ENCODE data around the gene HDAC4.

Gene HDAC4

DNA sequence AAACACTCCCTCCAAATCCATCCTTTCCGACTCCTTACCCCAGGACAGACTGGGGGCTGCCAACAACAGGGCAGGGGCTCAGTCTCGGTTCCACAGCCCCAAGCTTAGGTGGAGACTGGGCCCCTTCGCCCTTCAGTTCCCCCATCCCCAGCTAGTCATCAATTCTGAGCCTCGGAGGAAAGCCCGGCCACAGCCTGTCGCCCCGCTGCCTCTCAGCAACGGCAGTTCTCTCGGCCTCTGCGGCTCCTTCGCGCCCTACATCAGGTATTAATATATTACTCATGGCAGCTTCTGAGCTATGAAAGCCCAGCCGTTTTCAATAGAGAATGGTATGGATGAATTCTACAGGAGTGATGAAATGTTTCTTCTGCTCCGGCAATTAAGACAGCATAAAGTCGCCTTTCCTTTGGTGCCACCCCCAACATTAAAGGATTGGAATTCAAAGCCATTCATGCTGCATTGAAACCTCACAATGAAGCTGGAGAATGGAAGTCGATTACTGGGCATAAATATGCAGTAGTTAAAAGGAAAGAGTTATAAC lies 2.8 kb downstream of the HDAC4 start:
- DNase-seq (ENCODE audit: low read depth), result no peak

DNA sequence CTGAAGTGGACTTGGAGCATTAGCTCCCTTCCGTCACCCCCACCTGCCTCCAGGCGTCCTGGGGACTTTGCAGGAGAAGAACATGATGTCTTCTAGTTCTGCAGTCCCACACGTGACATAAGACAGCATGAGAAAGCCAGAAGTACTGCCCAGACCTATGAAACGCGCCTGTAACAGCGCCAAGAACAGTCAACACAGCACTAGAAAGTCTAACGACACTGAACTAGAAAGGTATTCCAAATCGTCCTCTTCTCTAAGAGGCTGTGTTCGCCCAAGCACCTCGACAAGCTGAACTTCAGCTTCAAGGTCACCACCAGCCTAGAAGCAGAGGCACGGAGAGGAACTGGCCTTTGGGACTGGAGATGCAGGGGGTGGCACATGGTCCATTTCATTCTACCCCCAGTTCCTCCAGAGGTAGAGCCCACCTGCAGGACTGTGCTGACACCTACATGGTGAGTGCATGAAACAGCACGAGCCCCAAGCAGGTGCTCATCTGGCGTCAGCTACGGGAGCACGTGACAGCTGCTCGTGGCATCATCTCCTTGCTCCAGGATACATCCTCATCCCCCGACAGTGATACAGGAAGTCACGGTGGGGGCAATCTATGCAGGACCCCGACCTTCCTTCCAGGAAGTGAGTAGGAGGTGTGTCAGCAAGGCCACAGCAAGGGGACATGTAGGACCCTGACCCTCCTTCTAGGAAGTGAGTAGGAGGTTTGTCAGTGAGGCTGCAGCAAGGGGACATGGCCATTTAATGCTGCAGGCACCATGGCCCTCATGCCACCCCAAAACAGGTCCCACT lies 3.7 kb downstream of the HDAC4 start:
- no peak for DNase-seq (ENCODE audit: low read depth)

DNA sequence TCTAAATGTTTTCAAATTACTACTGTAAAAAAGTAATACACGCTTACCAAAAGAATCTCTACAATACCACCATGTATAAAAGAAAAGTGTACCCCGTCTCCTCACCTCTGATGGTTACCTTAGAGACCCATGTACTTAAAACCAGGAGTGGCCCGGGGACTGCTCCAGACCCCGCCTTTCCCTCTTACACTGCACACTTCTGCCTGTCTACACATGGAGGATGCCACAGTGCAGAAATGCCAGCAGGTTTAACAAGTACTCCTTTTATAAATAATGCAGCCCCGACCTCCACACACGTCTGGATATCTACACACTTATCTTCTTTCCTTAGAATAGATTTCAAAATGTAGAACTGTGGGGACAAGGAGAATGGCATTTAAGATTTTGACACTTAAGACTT lies 5.3 kb downstream of the HDAC4 start:
- no peak for DNase-seq (ENCODE audit: low read depth)

DNA sequence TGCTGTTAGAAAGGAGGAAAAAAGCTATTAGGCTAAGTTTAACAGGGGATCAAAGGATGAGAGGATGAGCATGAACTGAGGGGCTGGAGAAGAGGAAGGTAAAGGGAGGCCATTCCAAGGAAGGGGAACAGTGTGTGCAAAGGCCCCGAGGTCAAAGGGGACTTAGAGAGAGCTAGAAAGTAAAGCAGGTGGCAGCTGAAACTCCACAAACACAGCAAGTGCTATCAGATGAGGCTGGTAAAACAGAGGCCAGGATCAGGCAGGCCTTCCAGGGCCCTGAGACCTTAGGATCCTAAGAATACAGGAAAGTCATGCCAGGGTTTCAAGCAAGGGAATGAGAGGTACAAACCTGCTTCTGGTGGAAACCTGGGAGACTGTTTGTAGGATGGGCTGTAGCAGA lies 5.8 kb downstream of the HDAC4 start:
- no peak for DNase-seq (ENCODE audit: low read depth)

DNA sequence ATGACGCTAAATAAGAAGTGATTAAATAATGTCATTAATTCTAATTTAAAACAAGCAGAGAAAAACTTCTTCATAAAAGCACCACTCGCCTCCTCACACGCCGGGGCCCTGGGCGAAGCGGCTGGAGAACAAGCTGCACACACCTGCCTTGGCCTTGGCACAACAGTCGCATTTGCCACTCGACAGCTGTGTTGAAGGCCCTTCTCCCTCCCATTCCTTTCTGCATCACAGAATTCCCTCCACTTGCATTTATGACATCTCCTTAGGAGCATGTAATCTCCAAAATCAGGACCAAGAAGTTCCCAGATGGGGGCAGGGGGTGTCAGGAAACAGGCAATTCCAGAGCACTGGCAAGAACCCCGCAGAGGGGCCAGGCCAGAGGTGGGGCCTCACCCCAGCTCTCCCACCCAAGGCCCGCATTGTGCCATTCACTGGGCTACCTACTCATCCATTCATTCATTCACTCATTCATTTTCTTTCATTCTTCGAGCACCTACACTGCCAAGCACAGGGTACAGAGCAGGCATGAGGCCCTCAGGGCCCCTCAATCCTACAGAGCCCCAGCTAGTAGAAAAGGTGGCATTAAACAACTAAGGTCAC lies 6.4 kb downstream of the HDAC4 start:
- no peak for DNase-seq (ENCODE audit: low read depth)

DNA sequence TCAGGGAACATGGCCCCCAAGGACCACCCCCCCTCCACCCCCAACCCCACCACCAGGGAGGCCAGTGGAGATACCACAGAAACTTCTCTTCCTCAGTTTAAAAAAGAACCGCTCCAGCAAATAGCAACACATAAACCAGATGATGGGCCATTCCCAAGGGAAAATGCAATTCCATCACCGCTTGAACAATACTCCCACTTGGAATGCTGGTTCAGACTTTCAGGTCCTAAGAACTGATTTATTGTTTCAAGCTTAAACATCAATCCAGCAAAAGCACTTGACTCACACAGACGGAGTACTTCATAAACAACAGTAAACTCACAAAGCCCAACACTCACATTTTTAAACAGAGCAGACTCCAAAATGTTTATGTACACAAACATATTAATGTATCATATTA lies 6.9 kb downstream of the HDAC4 start:
- DNase-seq (ENCODE audit: low read depth), result no peak

DNA sequence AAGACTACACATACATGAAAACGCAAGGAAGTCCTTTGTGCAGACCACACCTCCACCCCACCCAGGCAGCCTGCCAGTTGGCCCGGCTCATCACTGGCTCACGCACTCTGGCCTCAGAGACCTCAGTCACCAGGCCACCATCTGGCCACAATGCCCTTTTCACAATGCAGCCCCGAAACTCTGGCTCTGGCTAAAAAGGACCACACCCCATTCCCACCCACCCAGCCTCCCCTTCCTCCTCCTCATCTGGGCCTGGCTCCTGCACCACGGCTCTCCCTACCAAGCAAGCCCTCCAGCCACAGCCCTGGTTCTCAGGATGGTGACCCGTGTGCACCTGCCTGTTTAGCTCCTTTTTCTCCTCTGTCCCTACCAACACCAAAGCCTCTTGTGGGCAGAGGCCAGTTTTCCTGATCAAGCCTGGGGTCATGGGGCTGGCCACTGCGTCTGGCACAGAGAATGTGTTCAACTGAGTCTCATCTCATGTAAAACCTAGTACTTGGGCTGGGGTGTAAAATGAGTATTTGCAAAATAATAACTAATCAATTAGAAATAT lies 7.4 kb downstream of the HDAC4 start:
- no peak for DNase-seq (ENCODE audit: low read depth)

DNA sequence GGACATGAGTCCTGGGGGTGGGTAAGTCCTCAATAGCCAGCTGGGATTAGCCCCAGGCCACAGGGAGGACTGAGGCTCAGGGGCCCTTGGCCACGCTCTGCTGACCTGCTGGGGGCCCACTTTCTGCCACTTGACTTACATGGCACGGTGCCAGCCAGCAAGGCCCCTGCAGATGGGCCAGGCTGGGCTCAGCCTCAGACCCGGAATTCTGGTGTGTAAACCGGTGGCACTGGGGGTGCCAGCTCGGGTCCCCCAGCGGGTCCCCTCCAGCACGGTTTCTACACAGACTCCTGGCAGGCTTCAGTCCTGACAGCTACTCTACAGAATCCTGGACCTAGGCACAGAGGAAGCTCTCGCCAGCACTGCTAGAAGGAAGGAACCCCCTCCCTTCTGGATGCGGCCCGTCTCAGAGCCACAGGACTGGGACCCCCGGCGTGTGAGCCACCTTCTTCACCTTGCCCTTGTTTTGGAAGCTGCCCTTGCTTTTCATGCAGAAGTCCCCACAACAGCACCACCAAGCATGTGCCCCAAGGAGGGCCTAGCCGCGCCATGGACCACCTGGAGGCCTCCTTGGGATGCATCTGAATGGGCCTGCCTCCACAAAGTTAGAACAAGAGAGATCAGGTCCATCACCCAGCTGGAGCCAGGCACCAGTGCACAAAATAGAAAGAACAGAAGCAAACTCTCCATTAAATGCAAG lies 8.0 kb downstream of the HDAC4 start:
- DNase-seq (ENCODE audit: low read depth), result no peak

DNA sequence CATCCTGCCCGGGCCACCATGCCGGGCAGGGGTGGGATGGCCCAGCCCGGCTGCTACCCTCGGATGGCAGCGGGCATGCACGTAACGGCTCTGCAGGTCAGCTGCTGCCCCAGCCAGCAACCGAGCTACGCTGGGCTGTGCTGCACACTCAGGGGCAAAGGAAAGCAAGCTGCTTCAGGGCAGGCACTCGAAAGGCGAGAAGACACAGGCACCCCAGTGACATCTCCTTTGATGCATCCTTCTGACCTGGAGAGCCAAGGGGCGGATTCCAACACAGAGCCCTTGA lies 8.8 kb downstream of the HDAC4 start:
- no peak for DNase-seq (ENCODE audit: low read depth)

DNA sequence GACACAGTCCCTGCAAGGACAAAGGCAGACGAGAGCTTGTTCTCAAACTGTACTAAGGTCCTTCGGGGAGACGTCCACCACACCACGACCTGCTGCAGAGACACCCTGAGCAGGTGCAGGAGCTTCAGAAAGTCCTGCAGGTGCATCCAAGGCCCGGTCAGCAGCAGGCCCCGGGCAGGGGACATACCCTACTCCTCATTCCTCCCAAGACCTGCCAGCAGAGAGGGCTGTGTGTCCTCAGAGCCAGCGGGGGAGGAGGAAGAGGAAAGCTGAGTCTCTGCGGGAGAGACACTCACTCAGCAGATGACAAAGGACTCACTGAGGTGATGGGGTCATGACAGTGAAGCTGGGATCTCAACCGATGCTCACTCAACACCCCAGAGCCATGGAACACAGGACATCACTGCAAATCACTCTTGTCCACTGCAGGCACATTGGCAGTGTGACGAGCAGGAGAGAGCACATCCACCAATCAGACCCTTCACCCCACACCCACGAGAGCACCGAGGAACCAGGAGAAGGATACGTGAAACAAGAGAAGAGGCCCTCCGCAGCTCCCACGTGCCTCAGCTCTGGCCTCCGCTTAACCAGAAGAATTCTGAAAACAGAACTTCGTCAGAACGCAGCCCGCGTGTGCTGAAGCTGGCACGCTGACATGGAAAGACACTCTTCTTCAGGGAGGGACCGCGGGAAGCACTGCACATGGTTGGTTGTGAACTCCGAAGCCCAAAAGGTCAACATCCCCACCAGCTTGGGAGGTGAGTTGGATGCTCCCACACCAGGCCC lies 9.3 kb downstream of the HDAC4 start:
- DNase-seq (ENCODE audit: low read depth), result no peak

DNA sequence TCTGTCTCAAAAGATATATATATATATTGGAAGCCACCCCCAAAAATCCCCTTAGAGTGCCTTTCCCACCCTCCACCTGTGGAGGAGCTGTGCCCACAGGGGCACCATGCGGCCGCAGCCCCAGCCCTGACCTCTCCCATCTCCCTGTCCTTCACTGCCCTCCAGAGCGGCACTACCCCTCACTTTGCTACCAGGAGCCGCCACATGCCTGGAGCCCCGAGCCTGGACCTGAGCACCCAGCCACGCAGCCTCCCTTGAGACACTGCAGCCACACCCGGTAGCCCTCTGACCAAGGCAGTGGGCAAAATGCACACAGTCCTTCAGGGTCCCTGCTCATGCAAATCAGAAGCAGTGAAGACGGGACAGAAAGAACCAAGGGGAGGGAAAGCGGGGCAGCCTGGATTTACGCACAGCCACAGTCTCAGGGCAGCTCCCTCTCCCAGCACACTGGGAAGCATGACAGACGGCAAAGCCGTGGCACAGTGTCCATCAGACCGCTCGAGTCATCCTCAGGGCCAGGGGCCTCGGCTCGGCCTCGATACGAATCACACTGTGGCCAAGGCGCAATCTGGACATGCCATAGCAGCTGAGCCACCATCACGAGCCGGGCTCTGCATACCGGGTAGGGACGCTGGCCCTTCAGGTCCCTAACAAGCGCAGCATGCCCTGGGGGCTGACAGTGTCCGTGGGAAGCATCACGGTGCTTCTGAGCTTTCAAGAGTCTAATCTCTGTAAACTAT lies 10.1 kb downstream of the HDAC4 start:
- no peak for DNase-seq (ENCODE audit: low read depth)

DNA sequence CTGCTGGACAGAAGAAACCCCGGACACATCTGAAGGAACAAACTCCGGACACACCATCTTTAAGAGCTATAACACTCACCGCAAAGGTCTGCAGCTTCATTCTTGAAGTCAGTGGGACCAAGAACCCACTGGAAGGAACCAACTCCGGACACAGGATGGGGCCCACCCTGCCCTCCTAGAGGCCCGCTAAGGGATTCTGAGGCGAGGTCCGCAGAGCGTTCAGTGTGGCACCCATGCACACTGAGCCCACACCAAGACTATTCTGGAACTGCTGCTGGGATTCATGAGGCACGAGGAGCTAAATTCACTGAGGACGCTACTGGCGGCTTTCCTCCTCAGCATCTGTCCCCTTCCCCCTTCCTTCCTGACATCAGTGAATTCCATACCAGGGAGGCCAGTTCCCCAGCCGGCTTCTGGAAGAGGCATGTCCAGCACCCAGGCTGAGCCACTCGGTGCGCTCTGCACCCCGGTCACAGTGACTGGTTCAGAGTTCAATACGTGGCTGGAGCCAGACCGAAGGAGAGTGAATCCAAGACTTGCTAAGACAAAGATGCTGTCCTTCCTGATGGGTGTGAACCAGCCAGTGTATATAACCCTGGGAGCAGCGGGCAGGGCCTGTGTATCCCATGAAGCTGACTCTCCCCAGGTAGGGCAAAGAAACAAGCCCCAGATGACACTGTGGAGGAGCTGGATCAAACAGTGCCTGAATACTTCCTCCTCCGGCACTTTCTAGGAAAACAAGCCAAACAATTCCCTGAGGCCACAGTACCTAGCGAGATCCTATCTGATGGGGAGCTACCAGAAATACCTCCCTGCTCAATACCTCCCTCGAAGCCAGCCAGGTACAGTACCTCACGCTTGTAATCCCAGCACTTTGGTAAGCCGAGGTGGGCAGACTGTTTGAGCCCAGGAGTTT lies 11.1 kb downstream of the HDAC4 start:
- DNase-seq (ENCODE audit: low read depth), result no peak

DNA sequence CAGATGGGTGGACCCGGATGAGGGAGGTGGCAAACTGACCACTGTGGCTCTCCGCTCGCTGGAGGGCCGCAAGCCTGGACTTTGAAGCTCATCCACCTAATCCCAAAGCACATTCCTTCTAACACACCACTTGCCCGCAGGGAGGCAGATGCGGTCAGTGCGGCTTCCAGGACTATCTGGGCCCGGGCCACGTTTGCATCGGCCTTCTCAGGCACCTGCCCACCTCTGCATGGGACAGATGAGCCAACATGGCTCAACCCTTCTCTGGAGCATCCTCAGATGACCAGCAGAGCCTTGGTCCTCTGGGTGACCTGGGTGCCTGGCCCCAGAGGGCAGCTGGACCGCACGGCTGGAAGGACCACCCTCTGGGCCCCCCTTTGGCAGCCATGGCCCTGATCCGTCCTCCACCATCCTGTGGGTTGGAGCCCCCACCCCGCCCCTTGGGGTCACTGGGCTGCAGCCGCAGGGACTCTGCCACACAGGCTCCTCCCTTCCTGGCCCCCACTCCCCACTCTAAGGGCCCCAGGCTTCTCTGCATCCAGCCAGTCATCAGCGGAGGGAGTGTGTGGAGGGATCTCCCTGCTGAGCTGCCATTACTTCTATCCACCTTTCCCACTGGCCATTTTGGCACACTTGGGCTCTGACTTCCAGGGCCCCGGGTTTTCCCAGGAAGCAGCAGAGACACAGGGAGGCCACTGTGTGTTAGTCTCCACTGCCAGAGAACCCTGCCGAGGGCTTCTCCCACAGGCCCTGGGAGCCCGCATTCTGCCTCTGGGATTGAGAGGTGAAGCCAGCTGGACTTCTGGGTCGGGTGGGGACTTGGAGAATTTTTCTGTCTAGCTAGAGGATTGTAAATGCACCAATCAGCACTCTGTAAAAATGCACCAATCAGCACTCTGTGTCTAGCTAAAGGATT lies 12.3 kb downstream of the HDAC4 start:
- DNase-seq (ENCODE audit: low read depth), result no peak

DNA sequence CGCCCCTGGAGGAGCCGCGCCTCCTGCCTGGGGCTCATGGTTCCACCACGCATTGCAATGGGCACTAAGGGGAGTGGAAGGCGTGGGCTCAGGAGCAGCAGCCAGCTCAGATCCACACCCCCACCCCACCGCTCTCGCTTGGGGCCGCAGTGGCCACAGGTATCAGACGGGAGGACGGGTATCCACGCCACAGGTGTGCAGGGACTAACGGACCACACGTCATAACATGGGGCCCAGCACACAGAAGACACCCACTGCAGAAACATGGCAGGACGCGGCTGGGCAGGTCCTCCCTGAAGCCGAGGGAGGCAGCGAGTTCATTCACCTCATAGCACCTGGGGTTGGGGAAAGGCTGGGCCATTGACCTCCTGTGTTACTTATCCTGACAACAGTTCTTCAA lies 13.0 kb downstream of the HDAC4 start:
- DNase-seq (ENCODE audit: low read depth), result no peak

DNA sequence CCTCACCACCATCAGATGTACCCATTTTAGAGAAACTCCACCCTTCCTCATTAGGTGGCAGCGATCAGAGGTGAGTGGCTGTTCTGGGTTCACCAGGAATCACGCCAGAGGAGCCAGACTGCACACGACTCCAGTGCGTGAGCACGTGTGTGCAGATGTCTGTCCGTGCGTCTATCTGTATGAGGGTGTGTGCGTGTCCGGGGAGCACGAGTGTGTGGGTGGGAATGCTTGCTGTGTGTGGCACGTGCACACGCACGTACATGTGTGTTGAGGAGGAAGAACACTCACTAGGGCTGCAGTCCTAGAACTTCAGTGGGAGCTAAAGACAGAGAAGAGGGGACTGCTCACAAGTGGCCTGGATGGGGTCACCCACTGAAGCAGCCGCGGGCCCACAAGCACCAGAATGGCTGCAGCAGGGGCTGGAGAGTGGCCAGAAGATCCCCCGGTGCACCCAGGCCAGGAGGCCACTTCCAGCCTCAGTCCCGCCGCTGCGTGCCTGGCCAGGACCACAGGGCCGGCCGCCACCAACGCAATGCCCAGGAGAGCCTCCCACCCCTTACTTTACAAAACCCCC lies 13.9 kb downstream of the HDAC4 start:
- no peak for DNase-seq (ENCODE audit: low read depth)

DNA sequence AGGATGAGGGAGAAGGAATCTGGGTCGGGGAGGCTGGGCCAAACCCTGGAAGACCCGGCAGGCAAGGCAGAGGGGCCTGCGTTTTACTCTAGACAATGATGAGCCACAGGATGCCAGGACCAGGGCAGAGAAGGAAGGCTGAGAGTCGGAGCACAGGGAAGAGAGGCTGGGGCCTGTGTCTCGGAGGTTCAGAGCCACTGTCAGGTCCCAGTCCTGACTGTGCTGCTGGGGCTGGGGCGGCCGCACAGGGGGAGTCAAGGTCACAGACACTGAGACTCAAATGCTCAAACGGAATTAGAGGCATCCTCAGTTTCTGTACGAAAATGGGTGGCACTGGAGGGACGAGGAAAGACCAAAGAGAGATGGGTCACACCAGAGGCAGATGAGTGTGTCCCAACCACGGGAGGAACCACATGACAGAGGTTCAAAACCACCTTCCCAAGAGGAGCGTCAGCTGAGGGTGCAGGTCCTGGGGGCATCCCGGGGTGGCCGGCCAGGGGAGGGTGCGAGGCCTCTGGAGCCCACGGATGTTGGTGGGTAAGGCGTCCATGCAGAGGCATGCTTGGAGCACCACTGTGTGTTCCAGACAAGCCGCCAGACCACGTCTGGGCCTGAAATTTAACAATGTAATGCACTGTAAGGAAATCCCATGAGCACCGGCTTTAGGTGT lies 14.7 kb downstream of the HDAC4 start:
- no peak for DNase-seq (ENCODE audit: low read depth)

DNA sequence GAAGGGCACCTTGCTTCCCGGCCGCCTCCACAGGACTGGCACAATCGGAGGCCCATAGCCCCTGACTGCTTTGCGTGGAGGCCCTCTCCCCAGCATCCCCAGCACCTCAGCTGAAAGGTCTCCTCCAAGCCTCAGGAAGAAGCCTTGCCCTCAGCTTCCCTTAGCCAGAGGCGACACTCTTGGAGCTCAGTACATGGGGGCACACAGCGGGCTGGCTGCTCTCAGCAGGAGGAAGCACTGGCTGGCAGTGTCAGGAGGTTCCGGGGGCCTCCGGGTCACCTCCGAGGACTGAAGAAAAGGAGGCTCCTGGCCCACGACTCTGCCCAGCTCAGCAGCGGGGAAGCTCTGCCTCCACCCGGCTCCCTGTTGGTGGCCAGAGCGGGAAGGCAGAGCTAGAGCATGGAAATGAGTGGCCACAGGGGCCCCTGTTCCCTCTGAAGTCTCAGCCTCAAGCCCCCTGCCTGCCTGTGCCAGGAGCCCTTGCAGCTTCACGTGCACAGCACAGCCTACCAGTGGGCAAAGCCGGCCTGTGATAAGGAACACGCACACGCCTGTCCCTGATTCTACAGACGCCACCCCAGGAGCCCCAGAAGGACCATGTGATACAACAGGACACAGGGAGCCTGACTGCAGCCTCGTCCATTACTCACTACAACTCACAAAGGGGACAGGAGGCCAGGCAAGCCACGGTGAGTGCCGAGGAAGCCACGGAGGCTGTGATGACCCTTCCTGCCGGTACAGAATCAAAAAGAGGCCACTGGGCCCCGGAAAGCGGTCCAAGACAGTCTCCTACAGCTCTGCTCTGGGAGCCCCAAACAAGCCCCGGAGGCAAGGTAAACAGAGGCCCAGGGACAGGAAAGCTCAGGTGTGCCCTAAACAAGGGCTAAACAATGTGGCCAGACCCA lies 15.5 kb downstream of the HDAC4 start:
- DNase-seq (ENCODE audit: low read depth), result no peak
